Stimulated activated CD8-positive, alpha-beta memory T cell treated with anti-CD3 and anti-CD28 coated beads, Interleukin-2, amount 100 ng/mL, for 48 hours (primary cell): ENCODE measurements around the gene TBL2.
"Not testable (repeated sequence)": the region's sequence is repeated elsewhere in the genome, so short reads cannot be mapped to it uniquely, and the experiment has no call there.

Experiments used
- DNase-seq, 2 donors: peaks; one replicate each; pipeline ENCODE4 v3.0.0-alpha.2; 2020; ENCODE audit warnings: low read depth in 2 of 2

TBL2 gene

DNA sequence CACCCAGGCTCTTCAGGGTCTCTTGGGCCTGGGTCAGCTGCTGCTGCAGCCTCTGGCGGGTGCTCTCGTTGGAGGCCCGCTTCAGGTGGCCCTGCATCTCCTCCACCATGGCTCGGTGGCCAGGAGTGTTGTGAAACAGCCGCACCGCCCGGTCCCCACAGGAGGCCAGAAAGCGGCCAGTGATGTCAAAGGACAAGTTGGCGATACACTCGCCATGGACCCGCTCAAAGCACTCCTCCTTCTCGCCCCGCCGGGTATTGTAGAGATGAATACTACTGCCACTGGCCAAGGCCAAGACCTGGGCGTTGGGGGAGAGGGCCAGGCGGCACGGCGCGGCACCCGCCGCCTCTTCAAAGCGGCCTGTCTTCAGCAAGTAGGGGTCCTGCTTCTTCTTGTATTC, 7.9 kb downstream of the TBL2 start:
- DNase-seq = no peak

DNA sequence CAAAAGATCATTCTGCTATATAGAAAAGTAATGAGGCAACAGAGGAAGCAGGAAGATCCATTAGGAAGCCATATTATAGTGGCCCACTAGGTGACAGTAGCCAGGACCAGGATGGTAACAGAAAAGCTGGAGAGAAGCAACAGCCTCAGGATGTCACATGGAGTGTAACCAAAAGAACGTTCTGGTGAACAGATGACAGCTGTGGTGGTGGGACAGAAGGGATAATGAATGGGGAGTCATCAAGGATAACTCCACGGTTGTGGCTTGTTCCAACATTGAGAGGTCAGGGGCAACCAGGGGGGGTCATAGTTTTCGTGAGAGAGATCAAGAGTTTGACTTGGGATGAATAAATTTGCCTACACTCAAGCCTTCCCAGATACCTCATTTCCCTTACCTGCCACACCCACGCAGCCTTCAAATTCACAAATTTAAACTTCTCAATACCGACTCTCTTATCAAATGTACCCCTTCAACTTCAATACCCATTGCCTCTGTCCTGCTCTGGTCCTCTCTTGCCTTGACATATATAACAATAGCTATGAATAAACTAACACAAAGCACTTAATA, 9.3 kb downstream of the TBL2 start:
- no peak for DNase-seq

GRCh38 chr7:73567846-73568685, 10.3 kb downstream of the TBL2 start:
- DNase-seq = no peak

- DNase-seq = no peak
Measured at GRCh38 chr7:73567140-73567539, 11.2 kb downstream of the TBL2 start.

- not testable (repeated sequence) for DNase-seq
Measured at GRCh38 chr7:73566431-73566830, 11.9 kb downstream of the TBL2 start.

- DNase-seq = no peak
Measured at GRCh38 chr7:73565675-73566340, 12.6 kb downstream of the TBL2 start.

- no peak for DNase-seq
Measured at GRCh38 chr7:73560109-73560835, 18.1 kb downstream of the TBL2 start.

GRCh38 chr7:73557397-73558257, 20.8 kb downstream of the TBL2 start, which contains the start of gene BCL7B:
TSS of gene BCL7B (minus strand) at chr7:73557690. CDS start at chr7:73557578, 112 bp downstream.
- peak; percentile 65 to 73 for DNase-seq

DNA sequence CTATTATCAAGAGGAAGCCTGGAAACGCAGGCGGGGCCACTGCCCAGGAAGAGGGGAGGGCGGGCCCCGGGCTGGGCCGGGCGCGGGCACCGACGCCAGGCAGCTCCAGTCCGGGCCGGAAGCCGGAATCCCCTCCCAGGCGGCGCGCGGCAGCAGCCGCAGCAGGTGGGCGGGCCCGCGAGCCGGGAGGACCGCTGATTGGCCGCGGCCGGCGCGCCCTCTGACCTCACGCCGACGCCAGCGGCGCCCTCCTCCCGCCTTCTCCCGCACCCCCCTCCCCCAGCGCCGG, 21.3 kb downstream of the TBL2 start:
- DNase-seq = peak; percentile 86 to 92

GRCh38 chr7:73556208-73557107, 21.9 kb downstream of the TBL2 start:
- no peak for DNase-seq

GRCh38 chr7:73555411-73555982, 22.9 kb downstream of the TBL2 start:
- no peak for DNase-seq

DNA sequence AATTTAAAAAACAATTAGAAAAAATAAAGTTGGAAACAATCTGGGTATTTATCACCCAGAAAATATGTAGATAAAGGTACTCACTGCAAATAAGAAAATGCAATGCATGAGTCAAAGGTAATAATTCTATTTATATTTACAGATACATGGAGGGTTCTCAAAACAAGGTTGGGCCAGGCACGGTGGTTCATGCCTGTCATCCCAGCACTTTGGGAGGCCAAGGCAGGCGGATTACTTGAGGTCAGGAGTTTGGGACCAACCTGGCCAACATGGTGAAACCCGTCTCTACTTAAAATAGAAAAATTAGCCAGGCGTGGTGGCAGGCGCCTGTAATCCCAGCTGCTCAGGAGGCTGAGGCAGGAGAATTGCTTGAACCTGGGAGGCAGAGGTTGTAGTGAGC, 28.3 kb downstream of the TBL2 start:
- not testable (repeated sequence) for DNase-seq

DNA sequence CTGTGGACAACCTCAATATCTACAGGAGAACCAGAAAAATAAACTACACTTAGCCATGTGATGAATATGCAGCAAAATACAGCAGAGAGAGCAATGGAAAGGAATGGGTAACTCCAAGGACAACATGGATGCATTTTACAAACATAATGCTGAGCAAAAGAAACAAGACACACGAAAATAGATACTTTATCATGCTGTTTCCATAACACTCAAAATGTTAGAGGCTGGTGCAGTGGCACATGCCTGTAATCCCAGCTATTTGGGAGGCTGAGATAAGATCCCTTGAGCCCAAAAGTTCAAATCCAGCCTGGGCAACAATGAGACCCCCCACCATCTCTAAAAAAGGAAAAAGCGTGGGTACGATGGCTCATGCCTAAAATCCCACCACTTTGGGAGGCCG, 29.2 kb downstream of the TBL2 start:
- no peak for DNase-seq

DNA sequence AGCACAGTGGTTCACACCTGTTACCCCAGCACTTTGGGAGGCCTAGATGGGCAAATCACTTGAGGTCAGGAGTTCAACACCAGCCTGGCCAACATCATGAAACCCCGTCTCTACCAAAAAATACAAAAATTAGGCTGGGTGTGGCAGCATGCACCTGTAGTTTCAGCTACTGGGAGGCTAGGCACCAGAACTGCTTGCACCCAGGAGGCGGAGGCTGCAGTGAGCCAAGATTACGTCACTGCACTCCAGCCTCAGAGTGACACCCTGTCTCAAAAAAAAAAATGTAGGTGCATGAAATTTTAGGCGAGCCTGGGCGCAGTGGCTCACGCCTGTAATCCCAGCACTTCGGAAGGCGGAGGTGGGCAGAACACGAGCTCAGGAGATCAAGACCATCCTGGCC, 30.5 kb downstream of the TBL2 start:
- DNase-seq = no peak

DNA sequence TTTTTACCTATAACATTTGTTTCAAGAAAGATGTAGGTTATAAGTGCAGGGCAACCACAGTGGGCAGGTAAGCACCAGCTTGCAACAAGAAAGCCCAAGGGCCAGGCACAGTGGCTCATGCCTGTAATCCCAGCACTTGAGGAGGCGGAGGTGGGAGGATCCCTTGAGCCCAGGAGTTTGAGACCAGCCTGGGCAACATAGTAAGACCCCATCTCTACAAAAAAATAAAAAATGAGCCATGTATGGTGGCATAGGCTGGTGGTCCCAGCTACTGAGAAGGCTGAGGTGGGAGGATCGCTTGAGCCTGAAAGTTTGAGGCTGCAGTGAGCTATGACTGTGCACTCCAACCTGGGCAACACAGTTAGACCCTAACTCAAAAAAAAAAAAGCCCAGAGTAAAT, 33.7 kb downstream of the TBL2 start:
- no peak for DNase-seq

- no peak for DNase-seq
Measured at GRCh38 chr7:73541722-73542121, 36.7 kb downstream of the TBL2 start.

DNA sequence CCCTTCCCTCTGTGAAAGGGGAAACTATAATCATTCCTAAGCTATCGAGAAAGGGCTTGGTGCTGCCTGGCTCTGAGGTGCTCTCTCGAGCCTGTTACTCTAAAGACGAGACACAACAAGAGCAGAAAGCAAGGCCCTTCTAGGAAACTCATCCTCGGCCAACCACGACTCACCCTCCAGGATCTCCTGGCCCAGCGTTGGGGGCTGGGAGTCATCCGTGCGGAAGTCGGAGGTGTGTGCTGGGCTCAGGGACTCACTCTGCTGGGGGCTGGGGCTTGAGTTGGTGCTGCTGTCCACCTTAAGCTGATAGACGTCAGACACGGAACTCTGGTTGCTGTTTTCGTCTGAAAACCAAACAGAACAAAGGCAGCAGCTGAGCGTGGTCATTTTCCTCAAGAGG, 38.7 kb downstream of the TBL2 start:
- DNase-seq = no peak

DNA sequence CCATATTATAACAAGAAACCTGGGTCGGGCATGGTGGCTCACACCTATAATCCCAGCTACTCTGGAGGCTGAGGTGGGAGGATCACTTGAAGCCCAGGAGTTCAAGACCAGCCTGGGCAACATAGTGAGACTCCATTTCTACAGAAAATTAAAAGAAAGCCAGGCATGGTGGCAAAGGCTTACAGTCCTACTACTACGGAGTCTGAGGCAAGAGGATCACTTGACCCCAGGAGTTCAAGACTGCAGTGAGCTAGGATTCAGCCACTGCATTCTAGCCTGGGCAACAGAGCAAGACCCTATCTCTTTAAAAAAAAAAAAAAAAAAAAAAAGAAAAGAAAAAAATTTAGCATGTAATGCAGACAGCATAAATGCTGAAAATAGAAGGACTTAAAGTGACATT, 39.9 kb downstream of the TBL2 start:
- DNase-seq = not testable (repeated sequence)

DNA sequence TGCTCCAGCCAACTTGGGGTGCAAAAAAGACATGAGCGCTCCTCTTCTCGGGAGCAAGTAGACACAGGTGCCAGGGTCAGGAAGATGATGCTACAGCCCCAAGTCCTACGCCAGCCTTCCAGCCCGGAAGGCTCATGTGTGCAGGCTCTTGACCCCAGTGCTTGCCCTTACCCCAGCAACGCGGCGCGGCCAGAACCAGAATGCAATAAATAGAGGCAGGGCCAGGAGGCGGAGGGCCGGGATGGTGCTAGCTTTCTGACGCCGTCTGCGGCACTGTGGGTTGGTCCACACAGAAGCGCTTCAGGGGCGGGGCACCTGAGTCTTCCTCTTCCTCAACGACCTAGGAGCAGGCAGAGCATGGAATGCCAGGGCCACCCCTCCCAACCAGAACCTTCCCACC, 41.3 kb downstream of the TBL2 start:
- no peak for DNase-seq

DNA sequence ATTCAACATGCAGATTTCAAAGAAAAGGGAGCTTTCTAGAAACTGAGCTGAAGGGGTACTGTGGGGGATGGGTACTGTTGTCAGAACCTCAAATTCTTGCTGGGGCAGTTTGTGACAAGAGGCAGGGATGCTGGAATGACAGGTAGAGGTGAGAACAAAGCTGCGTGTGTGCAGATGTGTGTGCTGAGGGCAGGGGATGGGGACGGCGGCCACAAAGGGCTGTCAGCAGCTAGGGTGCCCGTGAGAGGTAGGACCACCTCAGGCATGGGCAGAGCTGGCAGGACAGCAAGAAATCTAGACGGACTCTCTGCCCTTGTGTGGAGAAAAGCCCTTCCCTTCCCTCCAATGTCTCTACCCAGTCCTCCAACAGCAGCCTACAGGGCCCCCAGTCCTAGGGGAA, 41.9 kb downstream of the TBL2 start:
- DNase-seq = no peak
